Osteoblast (primary cell): Measurements from ENCODE around the gene CHST11. TPM values are rescaled to one million over a fixed set of nuclear protein-coding genes. Genes with fewer than 3 reads are reported as not detected.

Experiments used
- DNase-seq: peaks from one replicate; pipeline ENCODE4 v3.0.0; 2011; ENCODE audit warnings: low spot score, mixed read lengths; ENCODE audit not compliant: insufficient read length; ENCODE audit errors: missing footprints
- H2AFZ ChIP-seq: 2 replicates; pipeline ENCODE4 v1.6.0; 2011; ENCODE audit warnings: mild to moderate bottlenecking, low read length
- H3K27ac ChIP-seq: 2 replicates; pipeline ENCODE4 v1.5.1; 2011; ENCODE audit warnings: mild to moderate bottlenecking, low read depth, low read length, moderate library complexity
- H3K27me3 ChIP-seq: 2 replicates; pipeline ENCODE4 v1.6.0; 2012; ENCODE audit warnings: mild to moderate bottlenecking, control low read depth, inconsistent platforms, low read length, moderate library complexity; ENCODE audit not compliant: insufficient read depth
- H3K36me3 ChIP-seq: 2 replicates; pipeline ENCODE4 v1.5.1; 2011; ENCODE audit warnings: mild to moderate bottlenecking, low read length, control low read depth, moderate library complexity; ENCODE audit not compliant: insufficient read depth
- H3K4me1 ChIP-seq: 2 replicates; pipeline ENCODE4 v1.5.1; 2011; ENCODE audit warnings: mild to moderate bottlenecking, low read length, control low read depth, moderate library complexity; ENCODE audit not compliant: insufficient read depth
- H3K4me2 ChIP-seq: 2 replicates; pipeline ENCODE4 v1.6.0; 2011; ENCODE audit warnings: mild to moderate bottlenecking, low read length; ENCODE audit not compliant: insufficient read depth
- H3K4me3 ChIP-seq: fragments of 200-600 bp; sonication (generic); 3 replicates; pipeline ENCODE4 v1.5.1; 2012; ENCODE audit warnings: mild to moderate bottlenecking, low read length, inconsistent platforms; ENCODE audit not compliant: insufficient read depth
- H3K79me2 ChIP-seq: 2 replicates; pipeline ENCODE4 v1.6.0; 2012; ENCODE audit warnings: mild to moderate bottlenecking, low read length, control low read depth, inconsistent platforms; ENCODE audit not compliant: insufficient read depth
- H3K9me3 ChIP-seq: 2 replicates; pipeline ENCODE4 v1.5.1; 2011; ENCODE audit warnings: low read depth, low read length, control low read depth
- H4K20me1 ChIP-seq: 2 replicates; pipeline ENCODE4 v1.6.0; 2012; ENCODE audit warnings: mild to moderate bottlenecking, low read length, control low read depth; ENCODE audit not compliant: insufficient read depth
- CTCF ChIP-seq: IDR thresholded peaks from 2 replicates; pipeline ENCODE4 v1.5.1; 2011; ENCODE audit warnings: mild to moderate bottlenecking, low read depth, low read length, moderate library complexity; ENCODE audit errors: extremely low read depth
- total RNA-seq: library from RNA; depleted of rRNA; stranded (reverse); fragments of >200 nt; gene quantifications from 2 replicates; pipeline ENCODE4 v1.2.3, GENCODE V29; 2012

The CHST11 gene
- total RNA-seq, 1 donor: 24.6 TPM

DNA sequence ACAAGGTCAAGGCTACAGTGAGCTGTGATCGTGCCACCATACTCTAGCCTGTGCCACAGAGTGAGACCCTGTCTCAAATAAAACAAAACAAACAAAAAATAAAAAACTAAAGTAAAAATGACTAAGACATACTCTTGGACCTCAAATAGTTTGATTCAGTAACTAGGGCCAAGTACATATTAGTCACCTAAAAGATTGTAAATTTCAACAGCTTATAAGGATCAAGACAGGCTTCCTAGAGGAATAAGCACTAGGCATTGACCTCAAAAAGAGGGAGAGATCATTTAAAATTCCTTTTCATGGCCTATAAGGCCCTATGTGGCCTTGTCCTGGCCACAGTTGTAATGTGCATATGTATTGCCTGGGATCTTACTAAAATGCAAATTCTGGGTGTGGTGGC is 46.0 kb upstream of the CHST11 start:
- H3K4me3 ChIP-seq: no peak overlapping the region
- H3K36me3 ChIP-seq: no peaks in the 10 kb centered on the region
- H4K20me1 ChIP-seq: no peaks in the 10 kb centered on the region
- no peak for TF ChIP-seq CTCF
- H3K27me3 ChIP-seq: no peaks in the 10 kb centered on the region
- no peaks in the 10 kb centered on the region for H3K9me3 ChIP-seq
- no peak overlapping the region for H2AFZ ChIP-seq
- no peak overlapping the region for H3K4me2 ChIP-seq
- H3K4me1 ChIP-seq: peaks cover 23% of the 10 kb centered on the region
- peak; percentile 89 for DNase-seq
- no peaks in the 10 kb centered on the region for H3K79me2 ChIP-seq
- no peak overlapping the region for H3K27ac ChIP-seq

GRCh38 chr12:104411826-104412641 is 44.7 kb upstream of the CHST11 start:
- no peak overlapping the region for H2AFZ ChIP-seq
- H3K79me2 ChIP-seq: no peaks in the 10 kb centered on the region
- H3K27me3 ChIP-seq: peaks cover 3% of the 10 kb centered on the region
- no peak for TF ChIP-seq CTCF
- DNase-seq: peak; percentile 87
- peaks cover 23% of the 10 kb centered on the region for H3K4me1 ChIP-seq
- H3K4me2 ChIP-seq: peak overlapping the region; percentile 40
- H3K9me3 ChIP-seq: no peaks in the 10 kb centered on the region
- H3K36me3 ChIP-seq: no peaks in the 10 kb centered on the region
- H4K20me1 ChIP-seq: no peaks in the 10 kb centered on the region
- H3K4me3 ChIP-seq: no peak overlapping the region
- no peak overlapping the region for H3K27ac ChIP-seq

DNA sequence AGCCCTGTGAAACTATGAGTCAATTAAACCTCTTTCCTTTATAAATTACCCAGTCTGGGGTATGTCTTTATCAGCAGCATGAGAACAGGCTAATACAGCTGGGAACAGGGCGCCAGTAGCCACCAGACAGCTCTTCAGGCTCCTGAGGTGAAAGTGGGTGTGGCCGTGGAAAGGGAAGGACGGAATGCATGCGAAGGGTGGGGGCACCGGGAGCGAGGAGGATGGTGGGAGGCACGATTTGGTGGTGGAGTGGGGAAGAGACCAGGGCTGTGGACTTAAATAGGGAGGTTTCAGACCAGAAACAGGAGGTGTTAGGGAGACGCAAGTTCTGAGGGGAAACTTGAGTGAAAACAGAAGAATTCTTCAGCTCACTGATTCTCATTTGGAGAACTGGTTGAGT is 44.1 kb upstream of the CHST11 start:
- Histone ChIP-seq H4K20me1 (no peaks in the 10 kb centered on the region), H3K9me3 (no peaks in the 10 kb centered on the region), H3K4me3 (no peak overlapping the region), H3K79me2 (no peaks in the 10 kb centered on the region), H3K36me3 (no peaks in the 10 kb centered on the region), H3K27me3 (peaks cover 3% of the 10 kb centered on the region), H3K4me1 (peaks cover 23% of the 10 kb centered on the region), H3K4me2 (no peak overlapping the region), H3K27ac (no peak overlapping the region), H2AFZ (no peak overlapping the region)
- no peak for DNase-seq
- no peak for TF ChIP-seq CTCF

- peaks cover 19% of the 10 kb centered on the region for H3K4me1 ChIP-seq
- H3K27me3 ChIP-seq: peaks cover 3% of the 10 kb centered on the region
Observed at GRCh38 chr12:104413330-104413729, 43.4 kb upstream of the CHST11 start.

More at GRCh38 chr12:104413330-104413729, 43.4 kb upstream of the CHST11 start:
- Histone ChIP-seq H3K4me2 (no peak overlapping the region), H2AFZ (no peak overlapping the region), H3K79me2 (no peaks in the 10 kb centered on the region), H3K36me3 (no peaks in the 10 kb centered on the region), H3K4me3 (no peak overlapping the region), H4K20me1 (no peaks in the 10 kb centered on the region), H3K9me3 (no peaks in the 10 kb centered on the region), H3K27ac (no peak overlapping the region)
- DNase-seq: no peak
- TF ChIP-seq CTCF: no peak
